Testis (tissue), 3 donors: Measurements from ENCODE around the gene PCSK7. TPM values are rescaled to one million over a fixed set of nuclear protein-coding genes. Genes with fewer than 3 reads are reported as not detected.

Source experiments
- DNase-seq: peaks from one replicate; pipeline ENCODE4 v3.0.0-alpha.2; 2019
- H3K27ac ChIP-seq, 2 donors: fragments of 200-600 bp; sonication (generic); one replicate each; pipeline ENCODE4 v1.5.1; 2019
- H3K27me3 ChIP-seq: fragments of 200-600 bp; sonication (generic); one replicate; pipeline ENCODE4 v1.5.1; 2019
- H3K36me3 ChIP-seq: fragments of 200-600 bp; sonication (generic); one replicate; pipeline ENCODE4 v1.5.1; 2017; ENCODE audit warnings: low read depth; ENCODE audit errors: missing control alignments
- H3K4me1 ChIP-seq: fragments of 200-600 bp; sonication (generic); one replicate; pipeline ENCODE4 v1.5.1; 2019
- H3K4me3 ChIP-seq, 2 donors: fragments of 200-600 bp; sonication (generic); one replicate each; pipeline ENCODE4 v1.5.1; 2017 to 2019
- H3K9me3 ChIP-seq: fragments of 200-600 bp; sonication (generic); one replicate; pipeline ENCODE4 v1.5.1; 2017
- CTCF ChIP-seq, 3 experiments: fragments of 450-650 bp in 2 of 3; fragments of 200-600 bp in 1 of 3; sonication (generic) in 1 of 3; IDR thresholded peaks; one replicate each; pipeline ENCODE4 v1.5.1; 2016 to 2019; ENCODE audit warnings: antibody characterized with exemption in 3 of 3, mild to moderate bottlenecking in 2 of 3, moderate library complexity in 1 of 3
- POLR2A ChIP-seq: fragments of 450-650 bp; IDR thresholded peaks from one replicate; pipeline ENCODE4 v1.6.1; 2017; ENCODE audit warnings: antibody characterized with exemption, mild to moderate bottlenecking, moderate library complexity
- WGBS, 2 donors: methylation state at CpG; one replicate each; pipeline ENCODE4 v1.1.5; 2018; 5-methylcytosine and 5-hydroxymethylcytosine counted together
- intact Hi-C: fragments of 100-400 bp; cut with DNase I; formaldehyde crosslinking; loops from one replicate; pipeline ENCODE4 v1.15.1; 2023; ENCODE audit warnings: low total_unique reads
- polyA plus RNA-seq: library from polyadenylated mRNA; stranded (reverse); fragments of 350-450 nt; fragmentation: Illumina TruSeq; extraction: RNeasy Lipid Tissue Mini Kit (QIAGEN cat#74804); gene quantifications from one replicate; pipeline ENCODE4 v1.2.3, GENCODE V29; 2014; ENCODE audit warnings: low read depth, low replicate concordance; ENCODE audit not compliant: insufficient read depth
- total RNA-seq, 2 donors: library from RNA; depleted of rRNA; stranded (reverse); fragments of >200 nt; gene quantifications; one replicate each; pipeline ENCODE4 v1.2.3, GENCODE V29; 2016

Gene PCSK7
- total and polyA plus RNA-seq, 3 donors from 2014 or later: 52.0 to 66.5 (median 57.7) TPM

GRCh38 chr11:117180661-117181585 is 51.0 kb downstream of the PCSK7 start:
- Histone ChIP-seq H3K9me3 (no peaks in the 10 kb centered on the region), H3K27me3 (no peaks in the 10 kb centered on the region), H3K36me3 (no peaks in the 10 kb centered on the region), H3K4me3 (no peak overlapping the region), H3K27ac (no peak overlapping the region), H3K4me1 (peaks cover 18% of the 10 kb centered on the region)
- 60 to 70% methylated on average over 20 to 22 of the region's 22 CpGs for WGBS, 2 donors
- peak; percentile 92 for DNase-seq
- intact Hi-C loops: no loop called here
- TF ChIP-seq CTCF (IDR thresholded peaks at IDR 0.05) (peak; percentile 51 to 76 (median 66)), POLR2A (no peak)

- peaks cover 18% of the 10 kb centered on the region for H3K4me1 ChIP-seq
- no peaks in the 10 kb centered on the region for H3K36me3 ChIP-seq
- intact Hi-C loops: no loop called here
- H3K27ac ChIP-seq: peak overlapping the region; percentile 94 to 98
- H3K9me3 ChIP-seq: no peaks in the 10 kb centered on the region
- no peak for TF ChIP-seq POLR2A
- TF ChIP-seq CTCF (IDR thresholded peaks at IDR 0.05): no peak
- WGBS, 2 donors: 16 to 31% methylated on average over 4 of the region's 4 CpGs
- DNase-seq: peak; percentile 16
- peak overlapping the region; percentile 97 to 99 for H3K4me3 ChIP-seq
- no peaks in the 10 kb centered on the region for H3K27me3 ChIP-seq
Observed at GRCh38 chr11:117180020-117180419, 51.9 kb downstream of the PCSK7 start.

GRCh38 chr11:117179048-117179999 is 52.5 kb downstream of the PCSK7 start:
- WGBS, 2 donors: 1% methylated on average over 18 to 33 of the region's 39 CpGs
- Histone ChIP-seq H3K27me3 (no peaks in the 10 kb centered on the region), H3K36me3 (no peaks in the 10 kb centered on the region), H3K4me3 (peak overlapping the region; percentile 97 to 99), H3K9me3 (no peaks in the 10 kb centered on the region), H3K27ac (peak overlapping the region; percentile 94 to 98), H3K4me1 (peaks cover 18% of the 10 kb centered on the region)
- TF ChIP-seq CTCF (IDR thresholded peaks at IDR 0.05) (no peak), POLR2A (no peak)
- DNase-seq: peak; percentile 44
- intact Hi-C loops: no loop called here

GRCh38 chr11:117178210-117179034 is 53.5 kb downstream of the PCSK7 start, which contains the start of gene SIDT2:
TSS of gene SIDT2 (plus strand) at chr11:117178743. CDS start at chr11:117179264, 521 bp downstream.
- peak within 1 kb of the TSS; percentile 97 to 99 for H3K4me3 ChIP-seq
- no peaks in the 10 kb centered on the region for H3K9me3 ChIP-seq
- H3K4me1 ChIP-seq: peaks cover 18% of the 10 kb centered on the region
- peak; percentile 98 for DNase-seq
- H3K36me3 ChIP-seq: no peaks in the 10 kb centered on the region
- TF ChIP-seq POLR2A: peak; percentile 95
- peak in 1 of 3 experiments; percentile 38 for TF ChIP-seq CTCF (IDR thresholded peaks at IDR 0.05)
- no peaks in the 10 kb centered on the region for H3K27me3 ChIP-seq
- peak within 1 kb of the TSS; percentile 94 to 98 for H3K27ac ChIP-seq
- 1 to 3% methylated on average over 19 to 51 of the region's 51 CpGs for WGBS, 2 donors
- intact Hi-C loops: no loop called here
